ENCODE measurements around the gene PACS2. TPM values are rescaled to one million over a fixed set of nuclear protein-coding genes. Genes with fewer than 3 reads are reported as not detected.
A peak's percentile ranks its signal among the peaks of the same experiment; 100 is the strongest.

PACS2 gene
- polyA plus RNA-seq, 3 donors, result 3.1 to 87.0 (median 3.7) TPM

GRCh38 chr14:105386581-105387529 lies 72.3 kb downstream of the PACS2 start:
- H2AFZ ChIP-seq (ENCODE audit: insufficient read depth, low read depth, low read length, poor library complexity, severe bottlenecking), result no peak overlapping the region
- peak overlapping the region in 1 of 2 donors; percentile 87 for H3K27ac ChIP-seq (ENCODE audit: low read depth in 1 of 2, low read length in 2 of 2)
- H3K4me3 ChIP-seq (replicated peaks in 1 of 3; ENCODE audit: low read depth in 2 of 3, low read length in 3 of 3), result no peak overlapping the region
- no peaks in the 10 kb centered on the region for H3K9me3 Mint-ChIP-seq
- H3K9me3 ChIP-seq (replicated peaks in 1 of 2; ENCODE audit: control insufficient read depth in 1 of 2, insufficient read depth in 1 of 2, low read length in 2 of 2), result no peaks in the 10 kb centered on the region
- intact Hi-C loops (cut with micrococcal nuclease), result loop anchor here in 1 of 2 donors (5.0 kb wide), 1 partner anchor 85 kb away; the partner anchor contains the start of gene CRIP2
- H3K9ac ChIP-seq (ENCODE audit: insufficient read depth, low read length, poor library complexity, severe bottlenecking), result no peak overlapping the region
- no peak overlapping the region for H3K4me2 ChIP-seq (replicated peaks; ENCODE audit: extremely low read depth, low read length, poor library complexity, severe bottlenecking)
- peaks cover 45% of the 10 kb centered on the region for H3K4me1 Mint-ChIP-seq
- no peaks in the 10 kb centered on the region for H3K79me2 ChIP-seq (ENCODE audit: insufficient read depth, low read length)
- H3K4me1 ChIP-seq (ENCODE audit: control insufficient read depth in 1 of 2, insufficient read depth in 2 of 2, low read length in 2 of 2), result peaks cover 52 to 66% of the 10 kb centered on the region in 2 donors
- no peaks in the 10 kb centered on the region for H3K27me3 ChIP-seq (ENCODE audit: control insufficient read depth in 2 of 2, insufficient read depth in 2 of 2, low read length in 2 of 2)
- no peaks in the 10 kb centered on the region for H3K27me3 Mint-ChIP-seq (ENCODE audit: low read depth in 3 of 3)
- H3K36me3 Mint-ChIP-seq, result peaks cover 21 to 44% of the 10 kb centered on the region in 2 donors
- DNase-seq, result no peak
- no peak overlapping the region for H3K4me3 Mint-ChIP-seq
- H3K27ac Mint-ChIP-seq, result no peak overlapping the region
- WGBS (ENCODE audit: insufficient coverage), result 94% methylated on average over 32 of the region's 33 CpGs
- no peak for TF ChIP-seq CTCF (IDR thresholded peaks at IDR 0.05)
- peaks cover 27 to 28% of the 10 kb centered on the region in 2 donors for H3K36me3 ChIP-seq (replicated peaks in 1 of 2; ENCODE audit: control insufficient read depth in 1 of 2, insufficient read depth in 2 of 2, low read length in 2 of 2)
- no peaks in the 10 kb centered on the region for H4K20me1 ChIP-seq (ENCODE audit: insufficient read depth, low read length)

GRCh38 chr14:105387530-105387922 lies 73.0 kb downstream of the PACS2 start:
- no peak for DNase-seq
- intact Hi-C loops (cut with micrococcal nuclease), result loop anchor here in 1 of 2 donors (5.0 kb wide), 1 partner anchor 85 kb away; the partner anchor contains the start of gene CRIP2
- H3K9me3 Mint-ChIP-seq, result no peaks in the 10 kb centered on the region

More at GRCh38 chr14:105387530-105387922, 73.0 kb downstream of the PACS2 start:
- H2AFZ ChIP-seq (ENCODE audit: insufficient read depth, low read depth, low read length, poor library complexity, severe bottlenecking), result no peak overlapping the region
- H3K4me3 ChIP-seq (replicated peaks in 1 of 3; ENCODE audit: low read depth in 2 of 3, low read length in 3 of 3), result no peak overlapping the region
- no peaks in the 10 kb centered on the region for H4K20me1 ChIP-seq (ENCODE audit: insufficient read depth, low read length)
- H3K4me1 Mint-ChIP-seq, result peaks cover 48% of the 10 kb centered on the region
- no peaks in the 10 kb centered on the region for H3K27me3 Mint-ChIP-seq (ENCODE audit: low read depth in 3 of 3)
- H3K27ac Mint-ChIP-seq, result peak overlapping the region; percentile 50 to 96 (median 79)
- no peaks in the 10 kb centered on the region for H3K79me2 ChIP-seq (ENCODE audit: insufficient read depth, low read length)
- H3K9ac ChIP-seq (ENCODE audit: insufficient read depth, low read length, poor library complexity, severe bottlenecking), result peak overlapping the region; percentile 56
- H3K36me3 Mint-ChIP-seq, result peaks cover 19 to 41% of the 10 kb centered on the region in 2 donors
- H3K27me3 ChIP-seq (ENCODE audit: control insufficient read depth in 2 of 2, insufficient read depth in 2 of 2, low read length in 2 of 2), result no peaks in the 10 kb centered on the region
- no peak for TF ChIP-seq CTCF (IDR thresholded peaks at IDR 0.05)
- peaks cover 58 to 72% of the 10 kb centered on the region in 2 donors for H3K4me1 ChIP-seq (ENCODE audit: control insufficient read depth in 1 of 2, insufficient read depth in 2 of 2, low read length in 2 of 2)
- no peaks in the 10 kb centered on the region for H3K9me3 ChIP-seq (replicated peaks in 1 of 2; ENCODE audit: control insufficient read depth in 1 of 2, insufficient read depth in 1 of 2, low read length in 2 of 2)
- H3K4me2 ChIP-seq (replicated peaks; ENCODE audit: extremely low read depth, low read length, poor library complexity, severe bottlenecking), result no peak overlapping the region
- H3K4me3 Mint-ChIP-seq, result no peak overlapping the region
- H3K36me3 ChIP-seq (replicated peaks in 1 of 2; ENCODE audit: control insufficient read depth in 1 of 2, insufficient read depth in 2 of 2, low read length in 2 of 2), result peaks cover 25% of the 10 kb centered on the region in 2 donors
- 97% methylated on average over 10 of the region's 10 CpGs for WGBS (ENCODE audit: insufficient coverage)
- H3K27ac ChIP-seq (ENCODE audit: low read depth in 1 of 2, low read length in 2 of 2), result peak overlapping the region; percentile 82 to 87
